Activated CD4-positive, CD25-positive, alpha-beta regulatory T cell treated with anti-CD3 and anti-CD28 coated beads, Interleukin-2, amount 50 U/mL, for 24 hours (primary cell): ENCODE results near the gene TVP23C.
"Not testable (repeated sequence)": the region's sequence is repeated elsewhere in the genome, so short reads cannot be mapped to it uniquely, and the experiment has no call there.

ENCODE experiments used
- ATAC-seq, 2 donors: fragments of 150-1000 bp; cut with Tn5 transposase; one replicate each; pipeline ENCODE4 v1.10.0; 2021; ENCODE audit warnings: mild to moderate bottlenecking in 1 of 2, moderate library complexity in 1 of 2

The TVP23C gene

DNA sequence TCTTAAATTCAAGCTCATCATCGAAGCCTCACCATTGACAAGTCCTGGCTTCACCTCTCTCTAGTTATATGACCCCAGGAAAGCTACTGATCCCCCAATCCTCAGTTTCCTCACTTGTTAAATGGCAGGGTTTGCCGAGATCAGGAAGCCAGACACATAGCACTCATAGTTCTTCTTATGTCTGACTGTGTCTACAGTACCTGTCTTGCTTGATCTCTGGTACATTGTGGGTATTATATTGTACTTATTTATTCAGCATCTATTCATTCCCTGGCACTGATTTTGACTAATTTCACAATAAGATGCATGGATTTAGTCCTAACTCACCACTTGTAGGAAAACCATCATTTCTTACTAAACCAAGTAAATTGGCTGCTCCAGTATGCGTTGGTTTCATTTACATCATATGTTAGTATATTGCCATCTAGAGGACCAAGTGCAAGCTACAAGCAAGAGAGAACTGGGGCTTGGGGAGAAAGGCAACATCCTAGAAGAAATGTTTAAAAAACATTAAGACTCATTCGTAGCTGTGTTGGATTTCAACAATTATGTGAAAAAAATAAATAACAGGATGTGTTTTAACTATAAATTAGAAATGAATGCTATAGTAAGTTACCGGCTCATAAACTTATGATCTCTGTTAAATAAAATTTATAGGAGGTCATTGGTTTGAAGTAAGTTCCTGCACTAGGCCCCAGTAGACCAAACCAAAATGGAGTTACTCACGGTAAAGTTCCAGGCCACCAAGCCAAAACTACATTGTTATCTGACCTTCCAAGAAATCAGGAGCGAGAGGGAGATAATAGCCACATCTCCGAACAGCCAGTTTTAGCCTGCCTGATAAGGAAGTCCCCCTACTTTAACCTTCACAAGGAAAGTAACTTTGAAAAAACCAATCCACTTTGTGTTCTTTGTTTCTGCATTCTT, 36.7 kb downstream of the TVP23C start:
- ATAC-seq = peak in 1 of 2 donors; percentile 28

DNA sequence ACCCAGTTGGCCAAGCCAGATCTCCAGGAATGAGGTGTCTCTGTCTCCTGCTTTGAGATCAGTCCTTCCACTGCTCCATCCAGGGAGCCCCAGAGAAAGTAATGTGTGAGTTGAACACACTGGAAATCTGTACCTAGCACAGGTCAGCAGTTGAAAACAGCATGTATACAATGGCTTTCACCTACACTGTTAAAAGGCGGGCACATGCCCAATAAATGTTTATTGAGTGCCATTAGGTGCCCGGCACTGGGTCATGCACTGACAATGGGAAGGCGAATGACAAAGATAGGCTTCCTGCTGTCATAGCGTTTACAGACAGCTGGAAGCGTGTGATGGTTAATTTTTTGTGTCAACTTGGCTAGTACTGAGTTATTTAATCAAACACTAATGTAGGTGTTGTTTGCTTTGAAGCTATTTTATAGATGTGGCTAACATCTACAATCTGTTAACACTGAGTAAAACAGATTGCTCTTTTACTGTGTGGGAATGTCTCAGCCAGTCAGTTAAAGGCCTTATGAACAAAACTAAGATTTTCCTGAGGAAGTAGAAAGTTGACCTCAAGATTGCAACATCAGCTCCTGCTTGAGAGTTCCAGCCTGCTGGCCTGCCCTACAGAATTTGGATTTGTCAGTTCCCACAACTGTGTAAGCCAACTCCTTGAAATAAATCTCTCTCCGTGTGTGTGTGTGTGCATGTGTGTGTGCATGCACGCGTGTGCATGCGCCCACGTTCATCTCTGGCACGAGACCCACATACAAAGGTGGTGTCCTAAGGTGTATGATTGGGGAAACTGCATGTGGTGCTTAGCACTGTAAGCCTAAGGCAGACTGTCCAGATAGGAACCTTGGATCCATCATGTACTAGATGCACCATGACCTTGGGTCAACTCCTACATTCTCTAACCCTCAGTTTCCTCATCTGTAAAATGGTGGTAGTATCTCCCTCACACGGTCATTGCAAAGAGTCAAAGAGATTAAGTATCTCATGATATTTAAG, 38.0 kb downstream of the TVP23C start:
- ATAC-seq = not testable (repeated sequence)

DNA sequence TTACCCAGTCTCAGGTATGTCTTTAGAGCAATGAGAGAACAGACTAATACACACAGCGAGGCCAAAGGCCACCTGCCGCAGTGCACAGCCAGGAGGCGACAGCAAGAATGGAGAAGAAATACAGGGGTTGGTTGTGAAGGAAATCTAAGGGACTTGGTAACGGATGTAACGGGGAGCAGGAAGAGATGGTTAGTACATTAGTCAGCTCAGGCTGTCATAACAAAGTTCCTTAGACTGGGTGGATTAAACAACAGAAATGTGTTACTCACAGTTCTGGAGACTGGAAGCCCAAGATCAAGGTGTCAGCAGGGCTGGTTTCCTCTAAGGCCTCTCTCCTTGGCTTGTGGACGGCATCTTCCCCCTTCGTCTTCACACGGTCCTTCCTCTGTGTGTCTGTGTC, 47.1 kb downstream of the TVP23C start:
- ATAC-seq = no peak

DNA sequence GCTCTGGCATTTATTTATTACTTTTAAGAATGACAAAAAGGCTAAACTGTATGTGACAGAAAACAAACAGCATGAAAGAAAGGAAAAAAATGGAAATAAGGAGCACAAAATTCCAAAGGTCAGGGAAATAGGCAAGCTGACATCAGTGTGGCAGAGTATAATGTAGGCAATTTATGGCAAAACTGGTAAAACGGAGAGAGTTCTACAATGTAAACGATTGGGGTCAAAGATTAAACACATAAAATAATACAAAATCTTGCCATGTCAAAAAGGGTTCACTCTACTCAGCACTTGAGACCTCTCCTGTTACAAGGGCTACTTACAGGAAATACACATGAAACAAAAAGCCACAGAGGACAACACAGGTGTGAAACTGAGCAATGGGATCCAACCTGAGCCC, 48.8 kb downstream of the TVP23C start:
- no peak for ATAC-seq

DNA sequence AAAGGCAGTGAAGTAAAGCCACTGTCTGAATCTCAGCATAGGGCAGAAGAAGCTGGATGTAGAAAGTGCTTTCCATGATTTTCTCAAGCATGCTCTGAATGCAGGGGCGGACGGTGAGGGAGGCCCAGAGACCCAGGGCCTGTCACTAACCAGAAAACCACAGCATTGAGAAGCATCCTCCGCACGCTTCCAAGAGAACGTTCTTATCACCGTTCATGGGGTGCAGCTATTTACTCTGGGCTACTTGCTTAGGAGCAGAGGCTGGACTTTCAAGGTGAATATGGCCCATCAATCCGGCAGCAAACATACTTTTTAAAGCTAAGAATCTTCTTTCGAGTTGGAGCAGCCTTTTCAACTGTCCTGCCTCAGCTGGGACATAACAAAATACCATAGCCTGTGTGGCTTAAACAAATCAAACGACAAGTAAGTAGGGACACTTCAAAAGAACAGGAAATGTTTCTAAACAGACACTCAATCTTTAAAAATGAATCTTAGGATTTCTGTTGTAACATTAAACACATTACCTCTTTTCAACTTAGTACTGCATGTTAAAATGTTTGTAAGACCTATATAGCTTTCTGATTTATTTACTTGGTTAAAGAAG, 49.3 kb downstream of the TVP23C start:
- no peak for ATAC-seq

DNA sequence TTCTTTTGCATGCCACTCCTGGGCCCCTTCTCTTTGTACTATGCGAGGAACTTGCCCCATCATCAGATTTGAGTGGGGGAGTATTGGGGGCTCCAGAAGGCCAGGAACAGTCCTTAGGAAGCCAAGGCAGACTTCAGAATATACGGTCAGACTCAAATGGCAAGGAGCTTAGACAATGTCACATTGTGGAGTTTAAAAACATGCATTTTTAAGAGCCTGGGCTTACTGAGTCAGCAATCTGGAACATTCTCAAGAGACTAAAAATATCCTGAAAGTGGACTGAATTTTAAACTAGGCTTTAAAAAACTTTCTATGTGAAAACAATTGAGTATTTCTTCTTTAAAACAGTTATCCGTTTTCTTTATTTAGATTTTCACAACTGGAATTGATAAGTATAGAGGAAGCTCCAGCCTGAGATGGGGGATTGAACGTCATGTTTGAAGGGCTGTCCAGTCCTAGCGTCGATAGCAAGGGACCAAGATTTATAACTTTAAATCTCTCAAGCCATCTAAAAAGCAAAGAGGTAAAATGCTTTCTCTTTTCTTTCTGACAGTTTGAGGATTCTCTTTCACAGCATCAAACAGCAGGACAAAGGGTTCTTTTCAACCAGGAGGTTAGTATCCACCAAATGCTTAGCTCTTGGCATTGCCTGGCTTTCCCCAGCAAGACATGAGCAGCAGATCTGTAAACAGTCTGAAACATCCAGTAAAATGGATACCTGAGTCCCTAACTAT, 50.1 kb downstream of the TVP23C start:
- no peak for ATAC-seq

DNA sequence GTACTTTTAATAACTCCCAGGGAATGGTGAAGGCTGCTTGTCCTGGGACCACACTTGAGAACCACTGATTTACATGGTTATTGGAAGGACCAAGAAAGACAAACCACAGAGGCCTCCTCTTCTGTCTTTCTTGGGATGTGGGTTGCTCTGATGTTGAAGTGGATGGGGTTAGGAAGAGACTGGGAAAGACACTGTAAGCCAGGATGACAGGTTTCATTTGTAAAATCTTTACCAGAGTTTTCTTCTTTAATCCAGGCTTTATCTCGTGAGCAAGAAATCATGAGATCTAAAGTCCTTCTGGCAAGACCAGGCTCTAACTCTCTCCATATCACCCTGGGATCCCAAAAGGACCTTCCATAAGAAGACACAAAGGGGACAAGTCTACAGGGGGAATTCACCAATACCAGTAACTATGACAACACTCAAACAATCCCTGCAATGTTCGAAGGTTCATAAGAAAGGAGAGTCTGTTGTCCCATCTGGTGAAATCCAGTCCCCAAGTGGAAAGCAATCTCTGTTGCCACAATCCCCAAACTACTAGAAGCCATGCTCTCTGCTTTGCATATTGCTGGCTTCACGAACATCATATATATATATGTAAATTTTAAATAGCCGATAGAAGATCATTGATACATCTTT, 51.1 kb downstream of the TVP23C start:
- ATAC-seq = no peak

DNA sequence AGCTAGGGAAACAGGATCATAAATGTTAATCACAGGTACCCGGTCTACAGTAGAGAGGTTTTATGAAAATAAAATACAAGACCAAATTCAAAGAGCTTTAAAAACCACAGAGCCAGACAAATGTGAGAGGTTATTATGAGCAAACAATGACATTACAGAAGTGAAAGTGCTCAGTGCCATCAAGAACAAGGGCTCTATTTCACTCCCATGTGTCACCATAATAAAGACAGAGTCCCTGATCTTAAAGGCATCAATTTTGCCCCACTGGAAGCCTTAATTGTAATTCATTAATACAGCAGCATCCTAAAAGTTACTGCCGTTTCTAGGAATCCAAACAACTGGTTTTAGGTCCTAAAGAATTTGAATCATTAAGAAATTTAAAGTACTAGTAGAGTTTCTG, 52.1 kb downstream of the TVP23C start:
- no peak for ATAC-seq

DNA sequence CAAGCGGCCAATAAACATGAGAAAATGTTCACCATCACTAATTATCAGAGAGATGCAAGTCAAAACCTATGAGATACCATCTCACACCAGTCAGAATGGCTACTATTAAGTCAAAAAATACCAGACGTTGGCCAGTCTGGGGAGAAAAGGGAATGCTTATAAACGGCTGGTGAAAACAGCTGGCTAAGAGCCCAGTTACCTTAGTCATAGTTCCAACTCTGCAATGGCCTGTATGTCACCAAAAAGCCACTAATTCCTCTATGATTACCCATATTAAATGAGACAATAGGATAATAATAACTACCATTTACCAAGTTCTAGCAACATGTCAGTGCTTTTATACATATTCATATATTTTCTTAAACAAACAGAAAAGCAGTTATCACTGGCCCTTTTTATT, 52.9 kb downstream of the TVP23C start:
- ATAC-seq = no peak

DNA sequence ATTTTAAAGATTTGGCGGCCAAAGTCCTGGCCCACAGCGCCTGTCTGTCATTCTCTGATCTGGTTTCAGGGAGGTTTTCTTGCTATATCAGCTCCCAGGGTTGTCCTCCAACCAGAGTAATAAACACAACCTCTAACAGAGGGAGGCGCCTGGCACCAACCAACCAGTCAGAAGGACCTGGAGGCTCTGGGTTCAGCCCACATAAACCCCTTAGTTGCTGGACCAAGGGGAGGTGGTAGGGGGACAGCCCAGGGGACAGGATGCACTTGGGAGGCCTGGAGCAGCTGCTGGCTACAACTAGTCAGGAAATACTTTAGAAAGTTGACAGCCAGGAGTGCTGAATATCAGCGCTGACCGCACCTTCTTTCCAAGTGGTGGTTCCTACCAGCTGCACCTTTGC, 54.2 kb downstream of the TVP23C start:
- no peak for ATAC-seq

DNA sequence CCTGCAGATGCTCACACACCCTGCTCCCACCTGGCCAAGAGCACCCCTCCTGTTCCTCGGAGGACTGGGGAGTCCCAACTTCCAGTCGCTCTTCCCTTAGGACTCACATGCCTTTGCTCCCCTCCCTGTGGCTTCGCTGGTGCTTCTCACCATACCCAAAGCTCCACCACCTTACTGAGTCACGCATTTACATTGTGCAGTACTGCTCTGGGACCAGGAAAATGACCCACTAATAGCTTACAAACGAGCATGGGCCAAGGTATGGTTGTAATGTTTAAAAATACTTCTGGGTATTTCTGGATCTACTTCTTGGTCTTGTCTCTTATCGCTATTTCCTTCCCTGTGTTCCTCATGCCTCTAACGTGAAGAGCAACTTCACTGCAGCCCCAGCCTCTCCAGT, 54.8 kb downstream of the TVP23C start:
- ATAC-seq = no peak

DNA sequence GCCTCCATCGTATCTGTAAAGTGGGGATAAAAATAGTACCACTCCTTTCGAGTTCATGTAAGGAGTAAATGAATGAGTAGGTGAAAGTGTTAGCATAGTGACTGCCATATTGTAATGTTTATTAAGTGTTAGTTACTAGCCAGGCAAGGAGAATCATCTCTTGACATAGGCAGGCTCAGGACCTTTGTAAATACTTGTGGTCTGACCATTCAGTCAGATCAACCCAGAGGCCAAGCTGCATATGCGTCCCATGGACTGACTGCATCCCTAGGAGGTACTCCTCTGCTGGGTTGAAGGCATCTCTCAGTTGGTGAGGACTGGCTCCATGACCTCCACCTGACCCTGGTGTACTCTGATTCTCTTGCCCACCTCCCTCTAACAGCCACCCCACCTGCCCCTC, 55.4 kb downstream of the TVP23C start:
- ATAC-seq = no peak

DNA sequence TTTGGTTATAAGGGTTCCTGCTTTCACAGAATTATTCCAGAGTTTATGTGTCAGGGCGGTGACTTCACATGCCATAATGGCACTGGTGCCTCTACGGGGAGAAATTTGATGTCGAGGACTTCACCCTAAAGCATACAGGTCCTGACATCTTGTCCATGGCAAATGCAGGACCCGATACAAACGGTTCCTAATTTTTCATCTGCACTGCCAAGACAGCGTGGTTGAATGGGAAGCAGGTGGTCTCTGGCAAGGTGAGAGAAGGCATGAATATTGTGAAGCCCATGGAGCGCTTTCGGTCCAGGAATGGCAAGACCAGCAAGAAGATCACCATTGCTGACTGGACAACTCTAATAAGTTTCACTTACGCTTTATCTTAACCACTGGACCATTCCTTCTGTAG, 56.3 kb downstream of the TVP23C start:
- no peak for ATAC-seq

DNA sequence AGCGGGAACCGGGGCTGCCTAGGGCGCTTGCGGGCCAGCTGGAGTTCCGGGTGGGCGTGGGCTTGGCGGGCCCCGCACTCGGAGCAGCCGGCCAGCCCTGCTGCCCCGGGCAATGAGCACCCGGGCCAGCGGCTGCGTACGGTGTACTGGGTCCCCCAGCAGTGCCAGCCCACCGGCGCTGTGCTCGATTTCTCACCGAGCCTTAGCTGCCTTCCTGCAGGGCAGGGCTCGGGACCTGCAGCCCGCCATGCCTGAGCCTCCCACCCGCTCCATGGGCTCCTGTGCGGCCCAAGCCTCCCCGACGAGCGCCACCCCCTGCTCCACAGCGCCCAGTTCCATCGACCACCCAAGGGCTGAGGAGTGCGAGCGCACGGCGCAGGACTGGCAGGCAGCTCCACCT, 57.6 kb downstream of the TVP23C start:
- not testable (repeated sequence) for ATAC-seq

DNA sequence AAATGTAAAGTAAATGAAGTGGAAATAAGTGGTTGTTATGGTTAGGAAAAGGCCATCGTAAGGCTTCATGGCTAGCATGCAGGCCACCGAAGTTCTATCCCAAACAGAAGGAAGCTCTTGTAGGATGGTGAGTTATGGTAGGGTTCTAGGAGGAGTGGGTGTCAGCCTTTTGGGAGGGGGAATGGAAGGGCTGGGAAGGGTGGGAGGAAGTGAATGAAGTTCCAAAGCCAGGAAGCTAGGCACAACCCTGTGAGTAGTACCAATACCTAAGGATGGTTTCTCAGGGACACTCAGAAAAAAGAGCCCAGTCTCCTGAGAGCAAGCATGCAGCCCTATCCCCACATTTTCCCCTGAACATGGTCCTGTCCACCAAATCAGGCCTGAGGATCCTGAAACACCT, 59.6 kb downstream of the TVP23C start:
- no peak for ATAC-seq

DNA sequence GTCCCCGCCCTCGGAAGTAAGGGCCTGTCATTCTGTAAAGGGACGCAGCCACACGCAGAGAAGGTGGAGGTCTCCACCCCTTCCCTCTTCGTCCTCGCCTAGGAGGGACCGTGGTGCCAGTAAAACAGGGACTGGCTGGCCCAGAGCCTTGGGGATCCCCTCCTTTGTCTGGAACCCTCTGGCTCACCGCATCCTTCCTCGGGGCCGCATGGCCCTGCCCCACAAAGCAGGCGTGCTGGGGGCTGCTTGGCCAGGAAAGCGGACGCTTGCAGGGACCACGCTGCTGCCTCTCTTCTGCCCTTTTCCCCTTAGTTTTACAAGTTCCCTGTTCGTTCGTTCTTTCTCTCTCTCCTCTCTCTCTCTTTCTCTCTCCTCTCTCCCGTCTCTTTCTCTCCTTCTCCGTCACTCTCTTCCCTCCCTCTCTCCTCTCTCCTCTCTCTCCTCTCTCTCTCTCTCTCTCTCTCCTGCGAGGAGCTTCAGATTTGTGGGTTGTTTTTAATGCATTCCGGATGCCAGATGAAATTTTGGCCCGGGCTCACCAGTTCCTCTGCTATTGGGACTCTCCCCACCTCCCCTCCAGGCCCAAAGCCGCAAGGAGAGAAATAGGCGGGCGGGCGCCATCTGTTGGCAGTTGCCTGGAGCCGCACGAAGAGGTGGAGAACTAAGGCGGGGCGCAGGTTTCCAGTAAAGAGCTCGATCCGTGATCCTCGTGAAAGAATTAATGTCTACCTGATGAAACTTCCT, 60.7 kb downstream of the TVP23C start:
- ATAC-seq = peak; percentile 71 to 76

DNA sequence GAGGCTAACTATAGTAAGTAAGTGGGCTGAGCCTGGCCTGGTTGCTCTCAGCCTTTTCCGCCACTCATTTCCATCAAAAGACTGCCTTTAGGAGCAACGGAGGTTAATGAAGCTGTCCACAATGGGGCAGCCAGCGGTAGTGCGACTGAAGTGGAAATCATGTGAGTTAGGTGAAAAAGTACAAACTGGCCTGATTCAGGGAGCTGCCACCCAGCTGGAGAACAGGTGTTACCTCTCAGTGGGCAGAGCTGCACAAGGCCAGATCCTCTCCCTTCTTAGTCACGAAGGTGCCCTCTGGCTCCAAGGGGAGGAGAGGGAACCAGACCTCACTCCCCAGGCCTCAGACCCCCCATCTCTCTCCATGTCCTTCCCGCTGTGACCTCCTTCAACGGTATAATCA, 61.5 kb downstream of the TVP23C start:
- no peak for ATAC-seq

DNA sequence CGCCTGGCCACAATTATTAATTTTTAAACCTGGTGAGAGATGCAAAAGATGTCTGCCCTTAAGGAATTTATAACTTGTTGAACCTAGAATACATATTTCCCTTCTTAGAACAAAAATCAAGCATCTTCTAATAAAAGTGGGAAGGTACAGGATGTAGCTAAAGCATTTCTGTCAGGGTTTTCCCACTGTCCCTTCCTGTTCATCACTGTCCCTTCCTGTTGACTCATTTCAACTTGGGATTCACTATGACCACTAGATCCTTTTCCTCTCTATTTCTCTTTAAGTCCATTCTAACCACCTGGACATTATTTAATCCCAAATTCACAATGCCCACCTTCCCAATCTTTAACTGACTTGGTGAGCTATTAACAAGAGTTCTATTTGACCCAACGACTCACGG, 62.0 kb downstream of the TVP23C start:
- no peak for ATAC-seq

DNA sequence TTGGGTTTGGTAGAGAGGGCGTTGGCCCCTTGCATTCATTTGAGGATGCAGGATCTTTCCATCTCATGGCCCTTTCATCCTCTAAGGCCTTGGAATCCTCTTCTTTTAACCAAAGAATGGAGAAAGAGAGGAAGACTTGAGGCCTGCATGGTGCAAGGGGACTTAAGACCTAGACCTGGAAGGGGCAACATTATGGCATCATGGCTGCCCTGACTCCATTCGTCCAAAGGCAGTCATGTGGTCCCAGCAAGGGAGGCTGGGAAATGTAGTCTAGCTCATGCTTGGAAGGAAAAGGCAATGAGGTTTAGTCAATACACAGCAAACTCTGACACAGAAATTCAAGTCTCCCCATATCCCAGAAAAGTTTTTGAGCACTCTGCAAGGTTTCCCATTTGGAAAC, 65.2 kb downstream of the TVP23C start:
- peak in 1 of 2 donors; percentile 33 for ATAC-seq

DNA sequence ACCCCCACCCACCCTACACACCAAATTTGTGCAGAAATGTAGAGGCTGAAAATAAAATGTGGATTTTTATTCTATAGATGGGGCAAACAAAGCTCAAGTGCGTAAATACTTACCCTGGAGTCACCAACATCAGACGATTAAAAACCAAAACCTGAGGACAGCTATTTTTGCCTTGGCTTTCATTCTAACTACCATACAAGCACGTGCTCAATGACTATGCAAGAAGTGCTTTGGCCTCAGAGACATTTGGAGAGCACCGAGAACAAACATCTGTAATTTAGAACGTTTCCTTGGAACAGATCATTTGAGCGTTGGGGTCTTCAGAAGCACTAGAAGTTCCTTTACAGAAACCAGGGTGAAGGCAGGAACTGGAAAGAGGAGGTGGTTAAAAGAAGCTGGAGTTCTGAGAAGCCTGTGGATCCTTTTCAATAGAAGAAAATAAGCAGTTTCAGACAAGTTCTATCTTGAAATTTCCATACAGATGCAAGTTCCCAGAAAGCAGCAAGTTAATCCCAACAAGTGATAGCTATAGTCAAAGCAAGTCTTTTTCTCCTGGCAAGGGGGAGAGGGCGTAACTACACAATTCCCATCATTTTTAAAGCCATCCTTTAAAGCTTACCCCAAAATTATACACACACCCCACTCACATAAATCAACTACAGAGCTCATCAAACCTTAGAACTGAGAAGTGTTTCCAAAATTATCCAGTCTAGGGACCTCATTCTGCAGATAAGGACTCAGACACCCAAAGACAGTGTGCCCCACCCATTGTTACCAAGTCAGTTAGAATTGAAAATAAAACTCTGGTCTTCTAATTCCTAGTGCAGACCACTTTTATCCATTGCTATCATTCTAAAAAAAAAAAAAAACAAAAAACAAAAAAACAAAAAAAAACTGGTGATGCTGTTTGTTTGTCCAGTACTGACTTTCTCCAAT, 66.3 kb downstream of the TVP23C start:
- ATAC-seq = no peak
